Epidermal melanocyte (primary cell): ENCODE measurements around the gene SH3RF2.
"Not testable (repeated sequence)": the region's sequence is repeated elsewhere in the genome, so short reads cannot be mapped to it uniquely, and the experiment has no call there.

Experiments used
- DNase-seq: peaks from one replicate; pipeline ENCODE4 v3.0.0; 2011; ENCODE audit warnings: low spot score; ENCODE audit not compliant: insufficient read length

The SH3RF2 gene

DNA sequence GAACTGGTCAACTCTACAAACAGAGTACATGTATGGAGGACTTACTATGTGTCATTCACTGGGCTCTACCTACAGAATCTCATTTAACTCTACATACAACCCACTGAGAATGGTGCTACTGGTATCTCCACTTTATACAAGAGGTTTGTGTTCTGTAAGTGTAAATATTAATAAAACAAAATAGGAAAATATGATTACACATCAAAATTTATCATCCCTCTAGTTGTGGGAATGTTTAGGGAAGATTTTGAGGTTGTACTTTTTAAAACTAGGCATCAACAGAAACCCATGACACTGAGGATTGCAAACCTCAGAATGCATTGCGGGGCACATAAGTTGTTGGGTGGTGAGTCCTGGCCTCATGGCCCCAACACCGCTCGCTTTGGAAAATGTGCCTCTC lies 11.7 kb downstream of the SH3RF2 start:
- DNase-seq, result no peak

DNA sequence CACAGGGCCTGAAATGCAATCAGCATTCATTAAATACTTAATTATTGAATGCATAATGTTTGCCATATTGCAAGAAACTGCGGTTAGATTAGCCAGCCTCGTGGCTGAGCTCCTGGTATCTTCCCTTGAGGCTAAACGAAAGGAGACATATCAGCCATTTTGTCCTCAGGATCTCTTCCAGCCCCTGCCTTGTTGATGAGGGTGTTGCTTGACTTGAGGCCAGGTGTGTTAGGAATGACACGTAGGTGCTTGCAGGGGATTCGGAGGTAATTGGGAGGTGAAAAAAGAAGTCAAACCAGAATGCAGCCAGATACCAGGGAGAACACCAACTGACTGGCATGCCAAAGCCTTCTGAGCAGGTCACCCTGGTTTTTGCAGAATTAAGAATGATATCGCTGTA lies 12.5 kb downstream of the SH3RF2 start:
- DNase-seq, result no peak

DNA sequence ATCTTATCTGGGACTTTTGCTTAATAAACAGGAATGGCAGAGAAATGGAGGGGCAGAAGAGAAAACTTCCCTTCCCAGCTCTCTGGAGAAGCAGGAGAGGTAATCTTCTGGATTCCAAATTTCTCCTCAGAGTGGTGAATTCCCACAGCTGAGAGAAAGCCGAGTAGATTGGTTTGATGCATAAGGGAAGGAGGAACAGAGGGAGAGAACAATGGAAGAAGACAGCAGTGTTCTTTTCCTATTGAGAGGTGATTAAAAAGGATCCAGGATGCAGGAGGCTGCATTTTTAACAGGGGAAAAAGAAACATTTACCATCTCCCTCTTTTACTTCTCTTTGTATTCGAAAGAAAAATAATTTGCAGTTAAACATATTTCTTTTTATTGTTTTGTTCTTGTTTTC lies 13.1 kb downstream of the SH3RF2 start:
- no peak for DNase-seq

DNA sequence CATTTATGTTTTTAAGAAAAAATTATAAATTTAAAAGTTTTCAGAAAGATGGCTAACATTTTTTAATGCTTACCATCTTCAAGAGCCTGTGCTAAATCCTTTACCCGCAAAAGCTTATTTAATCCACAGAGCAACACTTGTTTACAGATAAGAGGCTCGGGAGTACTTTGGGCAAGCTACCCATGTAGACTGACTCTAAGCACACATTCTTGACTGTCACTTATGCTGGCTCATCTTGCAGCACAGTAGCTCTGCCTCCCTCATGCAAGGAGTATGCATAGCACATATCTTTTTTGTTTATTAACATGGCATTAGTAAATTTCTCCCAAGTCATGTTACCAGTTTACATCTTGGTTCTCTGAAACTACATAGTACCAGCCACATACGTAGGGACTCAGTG lies 14.7 kb downstream of the SH3RF2 start:
- no peak for DNase-seq

DNA sequence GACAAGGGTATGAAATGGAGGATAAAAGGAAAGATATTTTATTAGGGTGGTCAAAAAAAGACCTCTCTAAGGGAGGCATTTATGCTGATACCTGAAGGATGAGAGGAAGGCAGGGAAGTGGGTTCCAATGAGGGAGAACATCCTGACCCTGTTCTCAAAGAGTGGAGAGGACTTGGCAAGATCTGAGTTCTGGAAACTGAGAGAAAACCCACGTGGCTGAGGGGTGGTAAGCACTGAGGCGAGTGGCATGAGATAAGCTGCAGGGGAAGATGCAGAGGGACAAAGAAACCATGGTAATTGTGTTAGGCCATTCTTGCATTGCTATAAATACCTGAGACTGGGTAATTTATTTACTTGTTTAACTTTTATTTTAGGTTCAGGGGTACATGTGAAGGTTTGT lies 16.8 kb downstream of the SH3RF2 start:
- DNase-seq, result no peak

DNA sequence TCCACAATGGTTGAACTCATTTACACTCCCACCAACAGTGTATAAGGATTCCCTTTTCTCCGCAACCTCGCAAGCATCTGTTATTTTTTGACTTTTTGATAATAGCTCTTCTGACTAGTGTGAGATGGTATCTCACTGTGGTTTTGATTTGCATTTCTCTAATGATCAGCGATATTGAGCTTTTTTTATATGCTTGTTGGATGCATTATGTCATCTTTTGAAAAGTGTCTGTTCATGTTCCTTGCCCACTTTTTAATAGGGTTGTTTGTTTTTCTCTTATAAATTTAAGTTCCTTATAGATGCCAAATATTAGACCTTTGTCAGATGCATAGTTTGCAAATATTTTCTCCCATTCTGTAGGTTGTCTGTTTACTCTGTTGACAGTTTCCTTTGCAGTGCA lies 17.8 kb downstream of the SH3RF2 start:
- DNase-seq, result not testable (repeated sequence)

DNA sequence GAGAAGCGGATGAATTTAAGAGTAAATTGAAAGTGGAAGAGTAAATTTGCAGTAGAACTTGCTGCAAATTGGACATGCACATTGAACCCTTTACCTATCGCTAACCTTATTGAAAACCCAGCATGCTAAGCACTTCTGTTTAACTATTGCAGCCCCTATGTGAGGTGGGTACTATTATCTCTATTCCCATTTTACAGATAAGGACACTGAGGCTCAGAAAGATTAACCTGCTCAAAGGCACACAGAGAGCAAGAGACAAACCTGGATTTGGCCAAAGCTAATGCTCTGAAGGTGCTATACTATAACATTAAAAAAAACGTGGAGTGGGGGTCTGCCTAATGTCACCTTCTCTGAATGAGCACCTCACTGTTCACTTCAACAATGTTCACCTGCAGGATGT lies 21.0 kb downstream of the SH3RF2 start:
- DNase-seq, result no peak

DNA sequence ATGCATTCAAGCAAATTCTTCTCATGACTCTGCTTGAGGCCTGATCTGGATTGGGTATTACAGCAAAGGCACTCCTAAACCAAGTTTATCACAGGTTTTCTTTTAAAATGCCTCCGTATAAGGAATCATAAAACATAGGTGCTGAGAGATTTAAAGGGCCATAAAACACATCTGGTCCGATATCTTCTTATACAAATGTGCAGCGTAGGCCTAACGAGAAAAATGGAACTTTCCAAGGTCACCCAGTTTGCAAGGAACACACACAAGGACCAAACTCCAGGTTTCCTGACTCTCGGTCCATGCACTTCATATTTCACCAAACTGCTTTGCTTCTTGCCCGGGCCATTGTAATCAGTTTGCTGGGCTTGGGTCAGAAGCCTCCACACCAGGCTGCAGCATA lies 22.1 kb downstream of the SH3RF2 start:
- DNase-seq, result no peak

DNA sequence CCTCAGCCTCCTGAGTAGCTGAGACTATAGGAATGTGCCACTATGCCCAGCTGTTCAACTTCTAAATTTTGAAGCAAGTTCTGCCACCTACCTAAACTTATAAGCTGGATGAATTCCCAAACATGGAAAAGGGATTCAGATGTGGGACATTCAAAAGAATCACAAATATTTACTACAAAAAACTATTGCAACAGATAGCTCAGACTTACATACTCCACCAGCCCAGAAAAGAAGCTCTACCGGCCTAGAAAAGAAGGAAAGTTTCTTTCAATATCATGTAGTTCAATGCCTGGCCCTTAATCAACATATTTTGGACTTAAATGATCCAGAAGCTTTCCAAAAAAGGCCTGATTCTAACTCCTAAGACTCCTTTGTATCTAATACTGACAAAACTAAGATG lies 23.8 kb downstream of the SH3RF2 start:
- no peak for DNase-seq

DNA sequence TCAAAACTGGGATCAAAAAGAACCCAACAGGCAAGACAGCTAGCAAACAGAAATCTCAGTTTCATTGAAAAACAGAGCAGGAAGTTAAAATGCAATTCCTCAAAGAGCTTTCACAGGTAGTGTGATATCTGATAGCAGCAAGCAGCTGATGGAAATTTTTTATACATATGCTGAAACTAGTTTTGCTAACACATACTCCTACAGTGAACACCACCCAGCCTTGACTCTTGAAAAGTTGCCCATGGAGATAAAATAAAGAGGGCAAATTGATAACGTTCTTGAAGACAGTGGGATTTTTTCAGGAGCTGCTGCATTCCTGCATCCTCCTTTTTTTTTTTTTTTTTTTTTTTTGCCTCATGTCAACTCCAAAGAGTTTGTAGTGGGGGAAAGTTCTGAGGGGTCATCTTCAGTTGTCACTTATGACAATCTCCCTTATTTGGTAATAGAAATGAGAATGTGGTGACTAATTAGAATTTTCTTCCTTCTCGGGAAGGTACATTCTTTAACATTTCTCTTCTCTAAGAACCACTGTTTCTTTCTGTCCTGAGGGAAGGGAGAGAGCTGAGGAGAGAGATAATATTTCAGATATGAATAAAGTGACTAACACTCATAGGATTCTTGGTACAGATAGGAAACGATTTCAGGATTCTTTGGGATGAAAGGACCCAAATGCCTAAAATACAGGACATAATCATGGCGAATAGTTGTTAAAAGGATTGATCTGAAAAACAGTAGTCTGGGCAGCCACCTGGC lies 24.6 kb downstream of the SH3RF2 start:
- no peak for DNase-seq

DNA sequence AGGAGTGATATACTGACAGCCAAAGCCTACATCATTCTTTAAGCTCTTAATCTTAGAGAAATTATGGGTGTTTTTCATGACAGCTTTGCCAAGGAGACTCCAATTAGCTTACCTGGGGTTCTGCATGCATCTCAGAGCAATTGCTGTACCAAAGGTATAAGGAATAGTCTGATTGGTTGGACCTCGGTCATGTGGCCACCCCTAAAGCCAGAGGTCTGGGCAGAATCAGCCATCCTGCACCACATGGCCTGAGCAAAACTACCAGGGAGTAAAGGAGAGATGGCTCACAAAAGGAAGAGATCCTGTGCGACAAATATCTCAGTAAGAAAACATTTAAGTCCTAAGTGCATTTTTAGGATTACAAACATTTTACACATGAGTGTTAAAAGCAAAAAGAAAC lies 25.6 kb downstream of the SH3RF2 start:
- no peak for DNase-seq

DNA sequence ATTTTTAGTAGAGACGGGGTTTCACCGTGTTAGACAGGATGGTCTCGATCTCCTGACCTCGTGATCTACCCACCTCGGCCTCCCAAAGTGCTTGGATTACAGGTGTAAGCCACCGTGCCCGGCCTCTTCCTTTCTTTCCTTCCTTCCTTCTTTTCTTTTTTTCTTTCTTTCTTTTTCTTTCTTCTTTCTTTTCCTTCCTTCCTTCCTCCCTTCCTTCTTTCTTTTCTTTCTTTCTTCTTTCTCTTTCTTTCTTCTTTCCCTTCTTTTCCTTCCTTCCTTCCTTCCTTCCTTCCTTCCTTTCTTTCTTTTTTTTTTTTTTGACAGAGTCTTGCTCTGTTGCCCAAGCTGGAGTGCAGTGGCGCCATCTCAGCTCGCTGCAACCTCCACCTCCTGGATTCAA lies 27.6 kb downstream of the SH3RF2 start:
- DNase-seq, result not testable (repeated sequence)

DNA sequence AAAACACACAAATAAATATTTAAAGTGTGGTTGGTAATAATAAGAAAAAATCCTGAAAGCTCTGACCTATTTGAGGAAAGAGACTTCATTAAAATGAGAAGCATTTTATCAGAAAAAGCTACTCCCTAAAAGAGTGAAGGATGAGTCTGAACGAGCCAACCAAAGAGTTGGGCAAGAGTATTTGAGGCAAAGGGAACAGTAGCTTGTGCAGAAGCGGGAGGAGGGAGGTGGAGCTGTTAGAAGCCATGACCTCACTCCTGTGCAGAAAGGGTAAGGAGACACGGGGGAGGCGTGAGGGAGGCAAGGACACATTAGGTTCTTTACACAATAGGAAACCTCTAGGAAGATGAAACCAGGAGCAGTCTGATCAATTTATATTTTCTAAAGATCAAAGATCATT lies 29.4 kb downstream of the SH3RF2 start:
- no peak for DNase-seq

DNA sequence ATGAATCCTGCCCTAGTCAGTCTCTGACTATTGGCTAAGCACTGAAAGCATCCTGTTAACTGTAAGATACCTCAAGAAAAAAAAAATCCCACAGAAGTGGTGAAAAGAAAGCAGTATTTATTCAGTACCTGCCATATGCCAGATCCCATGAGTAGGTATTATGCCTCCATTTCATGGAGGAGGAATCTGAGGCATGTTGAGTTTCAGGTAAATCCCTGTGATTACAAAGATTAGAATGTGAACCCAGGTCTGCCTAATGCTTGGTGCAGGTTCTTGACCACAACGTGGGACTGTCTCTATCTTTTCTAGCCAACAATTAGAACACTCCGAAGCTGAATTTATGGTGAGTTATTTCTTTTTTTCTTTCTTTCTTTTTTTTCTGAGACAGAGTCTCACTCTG lies 30.9 kb downstream of the SH3RF2 start:
- no peak for DNase-seq

DNA sequence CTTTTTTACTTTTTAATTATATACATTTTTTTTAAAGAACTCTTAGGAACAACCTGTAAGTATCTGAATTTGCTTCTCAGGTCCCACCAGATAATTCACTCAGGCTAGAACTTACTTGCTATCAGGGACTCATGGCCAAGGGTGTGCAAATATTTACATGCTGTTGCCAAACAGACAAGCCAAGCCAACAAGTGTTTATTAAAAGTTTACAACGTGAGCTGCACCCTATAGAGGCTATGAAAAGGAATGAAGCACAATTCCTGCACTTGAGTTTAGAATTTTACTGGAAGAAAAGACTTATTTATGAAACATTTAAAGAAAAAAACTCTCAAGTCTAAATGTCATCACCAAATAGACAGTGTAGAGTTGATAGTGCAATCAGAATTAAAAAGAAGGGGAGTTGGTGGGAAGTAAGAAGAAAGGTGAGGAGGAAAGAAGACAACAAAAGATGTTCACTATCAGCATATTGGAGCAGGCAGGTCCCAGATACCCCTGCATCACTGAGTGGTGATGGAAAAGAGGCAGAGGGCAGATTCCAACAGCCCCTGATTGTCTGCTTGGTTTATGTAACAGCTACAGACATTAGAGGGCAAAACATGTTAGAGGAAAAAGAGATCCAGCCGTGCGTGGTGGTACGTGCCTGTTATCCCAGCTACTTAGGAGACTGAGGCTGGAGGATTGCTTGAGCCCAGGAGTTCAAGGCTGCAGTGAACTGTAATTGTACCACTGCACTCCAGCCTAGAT lies 32.8 kb downstream of the SH3RF2 start:
- no peak for DNase-seq

DNA sequence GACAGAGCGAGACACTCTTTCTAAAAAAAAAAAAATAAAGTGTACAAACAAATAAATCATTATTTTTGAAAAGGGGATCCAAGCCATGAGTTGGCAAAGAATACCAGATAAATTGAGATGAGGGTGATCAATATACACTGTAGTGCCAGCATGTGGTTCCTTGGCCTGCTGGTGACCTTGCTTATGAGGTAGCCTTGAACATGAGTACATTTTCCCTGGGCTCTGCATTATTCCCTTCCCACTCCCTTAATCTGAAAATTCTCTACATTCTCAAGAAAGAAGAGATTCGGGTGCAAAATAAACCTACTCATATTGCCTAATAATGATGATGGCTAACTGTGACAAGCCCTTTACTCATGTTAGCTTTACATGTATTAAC lies 33.3 kb downstream of the SH3RF2 start:
- DNase-seq, result no peak

DNA sequence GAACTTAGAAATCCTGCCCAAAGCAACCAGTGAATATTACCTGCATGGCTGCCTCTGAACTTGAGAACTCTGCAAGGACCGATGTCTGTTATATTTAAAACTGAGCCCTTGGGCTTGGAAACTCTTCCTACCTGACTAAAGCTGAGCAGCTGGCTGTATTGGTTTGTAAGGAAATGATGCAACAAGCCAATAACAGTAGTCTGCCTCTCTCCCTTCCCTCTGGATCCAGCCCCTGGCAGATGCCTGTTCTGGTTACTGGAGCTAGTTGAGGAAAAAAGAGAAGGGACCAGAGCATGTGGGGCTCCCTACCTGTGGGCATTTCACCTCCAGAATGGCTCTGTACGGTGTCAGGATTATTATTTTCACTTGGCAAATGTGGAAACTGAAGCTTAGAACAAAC lies 34.7 kb downstream of the SH3RF2 start:
- DNase-seq, result no peak

DNA sequence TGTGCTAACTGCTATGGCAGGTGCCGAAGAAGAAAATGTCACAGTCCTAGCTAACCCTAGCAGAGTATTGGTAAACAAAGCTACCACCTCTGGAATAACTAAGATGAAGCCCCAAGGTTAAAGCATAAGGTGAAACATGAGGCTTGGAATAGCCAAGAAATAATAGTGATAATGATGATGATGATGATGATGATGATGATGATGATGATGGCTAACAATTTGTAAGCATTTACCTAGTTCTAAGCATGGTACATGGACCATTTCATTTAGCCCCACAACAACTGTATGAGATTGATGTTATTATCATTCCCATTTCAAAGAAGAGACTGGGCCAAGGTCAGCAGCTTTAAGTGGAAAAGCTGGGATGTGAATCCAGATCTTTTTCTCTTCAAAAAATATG lies 35.3 kb downstream of the SH3RF2 start:
- no peak for DNase-seq

DNA sequence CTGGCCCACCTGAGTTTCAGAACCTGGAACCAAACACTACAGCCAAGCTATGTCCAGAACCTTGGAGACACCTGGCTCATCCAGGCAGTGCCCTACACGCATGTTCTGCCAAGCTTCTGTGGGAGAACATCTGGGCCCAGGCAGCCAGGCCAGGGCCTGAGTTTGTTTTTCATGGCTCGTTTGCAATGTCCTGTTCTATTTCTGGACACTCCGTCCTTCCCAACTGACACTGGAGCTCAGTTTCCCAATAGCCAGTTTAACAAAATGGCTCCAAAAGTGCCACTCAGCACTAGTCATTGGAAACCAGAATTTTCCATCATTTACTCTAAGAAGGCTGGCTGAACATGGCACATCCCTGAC lies 38.6 kb downstream of the SH3RF2 start:
- DNase-seq, result no peak

DNA sequence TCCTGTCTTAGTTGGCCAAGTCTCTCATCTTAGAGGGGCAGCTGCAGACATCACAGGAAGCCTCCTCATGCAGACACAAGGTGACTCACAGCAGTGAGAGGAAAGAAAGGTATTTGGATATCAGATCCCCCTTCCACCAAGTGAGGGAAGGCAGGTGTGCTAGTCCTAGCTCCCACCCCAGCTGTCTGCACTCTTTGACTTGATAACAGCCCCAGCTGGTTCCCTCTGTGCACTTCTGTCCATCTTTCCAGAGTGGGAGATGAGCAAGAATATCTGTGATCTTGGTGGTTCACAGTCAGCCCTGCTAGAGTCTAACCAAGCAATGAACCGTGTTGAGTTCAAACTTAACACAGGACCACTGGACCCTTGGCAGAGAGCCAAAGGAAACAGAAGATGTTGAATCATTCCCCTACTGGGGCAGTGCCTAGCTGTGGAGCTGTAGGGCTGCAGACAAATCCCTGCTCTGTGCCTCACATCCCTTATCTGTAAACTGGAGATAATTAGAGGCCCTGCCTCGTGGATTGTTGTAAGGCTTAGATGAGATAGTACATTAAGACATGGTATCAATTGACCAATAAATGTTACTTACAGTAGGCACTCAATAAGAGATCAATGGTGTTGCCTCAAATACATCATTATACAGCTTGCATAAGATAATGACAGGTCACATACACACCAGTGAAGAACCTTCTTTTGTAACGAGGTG lies 39.1 kb downstream of the SH3RF2 start:
- no peak for DNase-seq

DNA sequence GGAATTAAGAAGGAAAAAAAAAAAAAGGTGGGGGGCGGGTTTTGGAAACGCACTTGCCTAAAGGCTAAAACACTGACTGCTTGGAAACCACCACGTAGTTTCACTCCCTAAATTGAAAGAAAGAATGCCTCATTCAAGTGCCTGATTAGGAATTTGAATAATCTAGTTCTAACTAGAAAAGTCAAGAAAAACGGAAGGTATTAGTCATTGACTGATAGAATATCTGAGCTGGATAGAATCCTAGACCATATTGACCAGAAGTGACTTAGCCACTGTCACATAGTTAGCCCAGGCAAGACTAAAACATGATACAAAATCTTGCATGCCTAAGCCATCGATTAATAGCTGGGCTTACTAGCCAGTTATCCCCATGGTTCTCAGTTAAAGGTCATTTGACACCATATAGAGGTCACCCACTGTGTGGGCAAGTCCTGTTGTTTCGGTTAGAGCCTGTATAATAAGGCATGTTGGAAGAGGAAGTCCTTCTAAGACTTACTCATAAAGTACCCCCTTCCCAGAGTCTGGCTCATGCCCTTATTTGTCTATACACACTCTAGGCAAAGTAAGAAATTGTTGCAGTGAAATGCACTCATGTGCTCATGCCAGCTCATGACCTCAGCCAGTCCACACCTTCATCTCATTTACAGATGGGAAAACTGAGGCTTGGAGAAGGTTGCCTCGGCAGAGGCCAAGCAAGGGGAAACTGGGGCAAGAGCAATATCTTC lies 40.2 kb downstream of the SH3RF2 start:
- DNase-seq, result no peak

DNA sequence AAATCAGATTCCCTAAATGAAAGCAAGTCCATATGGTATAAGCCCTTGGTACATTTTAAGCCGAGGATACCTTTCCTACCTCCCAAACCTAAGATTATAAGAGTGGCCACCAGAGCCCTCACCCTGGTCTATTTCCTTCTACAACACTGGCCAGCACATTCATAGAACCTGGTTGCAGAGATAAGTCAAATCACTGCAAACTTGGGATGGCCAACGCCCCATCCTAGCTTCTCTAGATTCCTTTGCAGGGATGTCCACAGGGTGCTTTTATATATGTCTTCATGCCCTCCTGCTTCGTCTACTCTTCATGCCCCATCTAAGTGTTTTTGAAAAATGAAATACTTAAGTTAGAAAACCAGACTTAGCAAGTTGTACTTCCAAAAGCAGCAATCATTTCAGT lies 41.8 kb downstream of the SH3RF2 start:
- DNase-seq, result no peak
